Spleen (tissue), 11 donors: Measurements from ENCODE around the gene BMPER. TPM values are rescaled to one million over a fixed set of nuclear protein-coding genes. Genes with fewer than 3 reads are reported as not detected.

ENCODE experiments used
- DNase-seq: peaks from one replicate; pipeline ENCODE4 v3.0.0-alpha.2; 2020
- H3K27ac ChIP-seq, 8 donors: fragments of 200-600 bp; sonication (generic) in 7 of 8; 1 replicate in 4 of 8; 2 replicates in 4 of 8; pipeline versions ENCODE4 v1.5.0 to v1.8.0; 2016 to 2021; ENCODE audit warnings: inconsistent platforms in 4 of 8, mild to moderate bottlenecking in 4 of 8, moderate library complexity in 1 of 8
- H3K27me3 ChIP-seq, 7 donors: fragments of 200-600 bp; sonication (generic) in 6 of 7; replicated peaks in 1 of 7; 1 replicate in 4 of 7; 2 replicates in 3 of 7; pipeline versions ENCODE4 v1.5.0 to v1.8.0; 2016 to 2021; ENCODE audit warnings: inconsistent platforms in 3 of 7, mild to moderate bottlenecking in 1 of 7
- H3K36me3 ChIP-seq, 6 donors: fragments of 200-600 bp; sonication (generic) in 5 of 6; 1 replicate in 4 of 6; 2 replicates in 2 of 6; pipeline versions ENCODE4 v1.5.0 to v1.8.0; 2016 to 2021; ENCODE audit warnings: inconsistent platforms in 2 of 6
- H3K4me1 ChIP-seq, 6 donors: fragments of 200-600 bp; sonication (generic) in 5 of 6; 1 replicate in 3 of 6; 2 replicates in 3 of 6; pipeline versions ENCODE4 v1.5.0 to v1.8.0; 2016 to 2021; ENCODE audit warnings: inconsistent platforms in 3 of 6
- H3K4me3 ChIP-seq, 8 donors: fragments of 200-600 bp; sonication (generic) in 7 of 8; 1 replicate in 4 of 8; 2 replicates in 4 of 8; pipeline versions ENCODE4 v1.5.0 to v1.8.0; 2016 to 2021; ENCODE audit warnings: inconsistent platforms in 4 of 8, mild to moderate bottlenecking in 4 of 8, moderate library complexity in 2 of 8
- H3K9me3 ChIP-seq, 8 donors: fragments of 200-600 bp; sonication (generic) in 7 of 8; 1 replicate in 4 of 8; 2 replicates in 4 of 8; pipeline versions ENCODE4 v1.5.0 to v1.8.0; 2016 to 2021; ENCODE audit warnings: inconsistent platforms in 4 of 8
- CTCF ChIP-seq, 11 experiments: fragments of 200-600 bp in 7 of 11; fragments of 450-650 bp in 4 of 11; sonication (generic) in 4 of 11; IDR thresholded peaks in 8 of 11; conservative IDR thresholded peaks in 3 of 11; 1 replicate in 7 of 11; 2 replicates in 4 of 11; pipeline versions ENCODE4 v1.4.0 to v1.8.0; 2016 to 2021; ENCODE audit warnings: antibody characterized with exemption in 11 of 11, inconsistent platforms in 4 of 11, mild to moderate bottlenecking in 1 of 11
- POLR2A ChIP-seq, 3 donors: fragments of 450-650 bp; IDR thresholded peaks; one replicate each; pipeline ENCODE4 v1.5.1; 2017; ENCODE audit warnings: antibody characterized with exemption in 3 of 3, mild to moderate bottlenecking in 1 of 3
- POLR2AphosphoS5 ChIP-seq, 3 donors: sonication (generic); formaldehyde crosslinking; IDR thresholded peaks; one replicate each; pipeline ENCODE4 v1.5.1; 2017; ENCODE audit warnings: antibody characterized with exemption in 3 of 3
- WGBS, 5 donors: extraction: QIAGEN DNeasy Blood & Tissue Kit in 3 of 5; methylation state at CpG; one replicate each; pipeline versions ENCODE4 v1.1.5 to v1.1.7; 2013 to 2018; 5-methylcytosine and 5-hydroxymethylcytosine counted together
- intact Hi-C: fragments of 100-400 bp; cut with DNase I; formaldehyde crosslinking; loops from one replicate; pipeline ENCODE4 v1.15.0; 2023; ENCODE audit warnings: low total_unique reads
- polyA plus RNA-seq, 3 donors: library from polyadenylated mRNA; stranded (reverse); fragments of 200-250 nt; gene quantifications; one replicate each; pipeline ENCODE4 v1.2.1, GENCODE V29; 2013
- total RNA-seq, 7 donors: library from RNA; depleted of rRNA in 3 of 7; stranded (reverse); fragments of >200 nt in 3 of 7; fragmentation: NEBNext Ultra II Directional in 4 of 7; extraction: Animal tissue kit (Norgen Biotek cat#: 25700) in 4 of 7; gene quantifications; one replicate each; pipeline versions ENCODE4 v1.1.0 to v1.2.1, GENCODE V29; 2016 to 2021
- donor health status: healthy with polysubstance abuse.
- donor health status: DM: no; HTN: no; CAD: no; lungs with moderate emphysema.
- donor health status: DM: no; HTN: no; CAD: no.
- donor health status: Bipolar disorder and iron deficiency.
- donor health status: healthy.
- donor health status: DM: no; HTN: no; CAD: no.
- donor health status: DM: yes; HTN: yes; CAD: no.

The BMPER gene
- total and polyA plus RNA-seq, 10 donors, result 0.14 to 4.4 (median 2.1) TPM

- WGBS, 5 donors, result 82 to 90% (median 86%) methylated on average over 9 of the region's 9 CpGs
- no peak for DNase-seq
- intact Hi-C loops, result no loop called here
Measured at GRCh38 chr7:33964417-33965182, 59.3 kb downstream of the BMPER start.

GRCh38 chr7:33965183-33965744 is 59.9 kb downstream of the BMPER start:
- intact Hi-C loops, result no loop called here
- no peaks in the 10 kb centered on the region for H3K27me3 ChIP-seq

More at GRCh38 chr7:33964417-33965182, 59.3 kb downstream of the BMPER start:
- H3K4me1 ChIP-seq, result no peaks in the 10 kb centered on the region
- no peak for TF ChIP-seq POLR2AphosphoS5 (IDR thresholded peaks at IDR 0.05)
- no peak for TF ChIP-seq CTCF (IDR thresholded peaks at IDR 0.05 in 8 of 11, conservative IDR thresholded peaks at IDR 0.05 in 3 of 11)
- TF ChIP-seq POLR2A (IDR thresholded peaks at IDR 0.05), result no peak
- no peak overlapping the region for H3K27ac ChIP-seq
- no peak overlapping the region for H3K4me3 ChIP-seq
- H3K9me3 ChIP-seq, result no peaks in the 10 kb centered on the region
- no peaks in the 10 kb centered on the region for H3K36me3 ChIP-seq
- no peaks in the 10 kb centered on the region for H3K27me3 ChIP-seq

GRCh38 chr7:33968591-33968990 is 63.3 kb downstream of the BMPER start:
- Histone ChIP-seq H3K4me3 (no peak overlapping the region), H3K36me3 (no peaks in the 10 kb centered on the region), H3K27me3 (no peaks in the 10 kb centered on the region), H3K9me3 (no peaks in the 10 kb centered on the region), H3K27ac (no peak overlapping the region), H3K4me1 (no peaks in the 10 kb centered on the region)
- intact Hi-C loops, result no loop called here
- TF ChIP-seq POLR2A (IDR thresholded peaks at IDR 0.05) (no peak), POLR2AphosphoS5 (IDR thresholded peaks at IDR 0.05) (no peak), CTCF (IDR thresholded peaks at IDR 0.05 in 8 of 11, conservative IDR thresholded peaks at IDR 0.05 in 3 of 11) (no peak)
- WGBS, 5 donors, result 81 to 97% (median 94%) methylated on average over 1 of the region's 1 CpG
- no peak for DNase-seq

More at GRCh38 chr7:33965183-33965744, 59.9 kb downstream of the BMPER start:
- no peak overlapping the region for H3K27ac ChIP-seq
- no peaks in the 10 kb centered on the region for H3K9me3 ChIP-seq
- no peak for DNase-seq
- 80 to 93% (median 84%) methylated on average over 2 of the region's 2 CpGs for WGBS, 5 donors
- no peaks in the 10 kb centered on the region for H3K36me3 ChIP-seq
- no peak for TF ChIP-seq POLR2AphosphoS5 (IDR thresholded peaks at IDR 0.05)
- no peak for TF ChIP-seq POLR2A (IDR thresholded peaks at IDR 0.05)
- no peak for TF ChIP-seq CTCF (IDR thresholded peaks at IDR 0.05 in 8 of 11, conservative IDR thresholded peaks at IDR 0.05 in 3 of 11)
- H3K4me1 ChIP-seq, result no peaks in the 10 kb centered on the region
- H3K4me3 ChIP-seq, result no peak overlapping the region

GRCh38 chr7:33970536-33970935 is 65.2 kb downstream of the BMPER start:
- H3K4me1 ChIP-seq, result no peaks in the 10 kb centered on the region
- DNase-seq, result no peak
- no peak overlapping the region for H3K4me3 ChIP-seq
- no peaks in the 10 kb centered on the region for H3K27me3 ChIP-seq
- H3K36me3 ChIP-seq, result no peaks in the 10 kb centered on the region
- TF ChIP-seq CTCF (IDR thresholded peaks at IDR 0.05 in 8 of 11, conservative IDR thresholded peaks at IDR 0.05 in 3 of 11) (no peak), POLR2A (IDR thresholded peaks at IDR 0.05) (no peak), POLR2AphosphoS5 (IDR thresholded peaks at IDR 0.05) (no peak)
- no peak overlapping the region for H3K27ac ChIP-seq
- 85 to 96% (median 89%) methylated on average over 5 of the region's 5 CpGs for WGBS, 5 donors
- intact Hi-C loops, result no loop called here
- no peaks in the 10 kb centered on the region for H3K9me3 ChIP-seq
